Measurements from ENCODE around the gene CTNNA3.
"Not testable (repeated sequence)": the region's sequence is repeated elsewhere in the genome, so short reads cannot be mapped to it uniquely, and the experiment has no call there.

CTNNA3 gene

GRCh38 chr10:67599597-67599996, 96.4 kb downstream of the CTNNA3 start:
- DNase-seq = no peak

DNA sequence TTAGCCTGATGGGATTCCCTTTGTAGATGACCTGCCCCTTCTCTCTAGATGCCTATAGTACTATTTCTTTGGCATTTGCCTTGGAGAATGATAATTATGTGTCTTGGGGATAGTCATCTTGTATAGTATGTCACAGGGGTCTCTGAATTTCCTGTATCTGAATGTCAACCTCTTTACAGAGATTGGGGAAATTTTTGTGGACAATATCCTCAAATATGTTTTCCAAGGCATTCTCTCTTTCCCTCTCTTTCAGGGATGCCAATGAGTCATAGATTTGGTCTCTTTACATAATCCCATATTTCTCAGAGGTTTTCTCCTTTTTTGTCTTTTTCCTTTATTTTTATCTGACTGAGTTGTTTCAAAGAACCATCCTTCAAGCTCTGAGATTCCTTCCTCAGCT, 99.4 kb downstream of the CTNNA3 start:
- DNase-seq = no peak

- DNase-seq = no peak
These were observed 108.2 kb downstream of the CTNNA3 start for GRCh38 chr10:67587771-67588170.

- no peak for DNase-seq
These were observed 120.5 kb downstream of the CTNNA3 start for GRCh38 chr10:67575532-67575931.

GRCh38 chr10:67573484-67573883, 122.5 kb downstream of the CTNNA3 start:
- no peak for DNase-seq

DNA sequence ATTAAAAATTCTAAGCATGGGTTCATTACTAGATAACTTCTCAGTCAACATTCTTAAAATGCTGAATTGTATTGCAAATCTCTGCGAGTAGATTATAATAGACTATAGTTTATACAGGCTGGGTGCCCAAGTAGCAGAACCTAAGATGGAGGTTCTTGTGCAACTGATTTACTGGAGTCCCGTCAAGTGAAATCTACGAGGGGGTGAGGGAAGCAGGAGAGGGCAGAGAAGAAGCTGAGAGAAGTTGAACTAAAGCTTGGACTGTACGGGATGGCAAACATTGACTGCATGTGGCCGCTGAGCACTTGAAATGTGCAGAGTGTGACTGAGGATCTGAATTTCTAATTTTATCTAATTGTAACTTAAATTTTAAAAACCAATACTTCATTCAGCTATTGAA, 124.5 kb downstream of the CTNNA3 start:
- no peak for DNase-seq

- not testable (repeated sequence) for DNase-seq
These were observed 137.7 kb downstream of the CTNNA3 start for GRCh38 chr10:67558311-67558710.

GRCh38 chr10:67553254-67553653, 142.7 kb downstream of the CTNNA3 start:
- DNase-seq = no peak

DNA sequence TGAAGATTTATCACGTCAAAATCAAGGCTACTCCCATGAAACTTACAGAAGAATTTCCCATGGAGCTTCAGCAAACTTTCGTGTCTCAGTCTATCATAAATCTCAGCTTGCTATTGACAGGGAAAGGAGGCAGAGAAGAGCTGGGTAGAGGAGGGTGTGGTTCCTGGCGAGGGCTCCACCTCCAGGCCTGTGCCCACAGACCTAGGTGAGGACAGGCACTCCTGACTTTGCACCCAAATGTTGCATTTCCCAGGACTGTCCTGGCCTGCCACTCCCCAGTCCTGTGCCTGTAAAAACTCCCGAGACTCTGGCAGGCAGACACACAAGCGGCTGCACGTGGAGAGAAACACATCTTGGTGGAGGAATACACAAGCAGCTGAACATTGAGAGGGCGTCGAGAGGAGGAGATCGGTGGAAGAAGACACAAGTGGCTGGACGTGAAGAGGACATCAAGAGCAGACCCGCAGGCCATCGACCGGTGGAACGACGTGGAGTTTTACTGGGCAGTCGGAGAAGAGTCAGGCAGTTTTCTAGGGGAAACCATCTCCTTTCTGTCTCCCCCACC, 145.1 kb downstream of the CTNNA3 start:
- no peak for DNase-seq

GRCh38 chr10:67550046-67550445, 145.9 kb downstream of the CTNNA3 start:
- DNase-seq = no peak

- no peak for DNase-seq
These were observed 146.6 kb downstream of the CTNNA3 start for GRCh38 chr10:67549390-67549789.

- DNase-seq = no peak
These were observed 154.6 kb downstream of the CTNNA3 start for GRCh38 chr10:67541411-67541810.

GRCh38 chr10:67539312-67539711, 156.7 kb downstream of the CTNNA3 start:
- no peak for DNase-seq

DNA sequence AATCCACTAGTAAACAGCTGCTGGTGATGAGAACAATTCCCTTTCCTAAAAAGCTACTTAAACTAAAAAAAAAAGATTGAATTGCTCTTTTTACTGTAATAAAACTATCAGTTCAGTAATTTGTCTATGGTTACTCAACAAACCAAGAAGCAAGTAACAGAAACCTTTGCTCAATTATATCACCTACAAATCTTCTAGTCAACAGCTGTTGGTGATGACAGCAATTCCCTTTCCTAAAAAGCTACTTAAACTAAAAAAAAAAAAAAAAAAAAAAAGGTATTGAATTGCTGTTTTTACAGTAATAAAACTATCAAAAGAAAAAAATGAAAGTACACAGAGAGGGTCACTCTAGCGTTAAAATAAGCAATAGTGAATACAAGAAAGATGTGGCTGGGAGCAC, 158.1 kb downstream of the CTNNA3 start:
- DNase-seq = no peak

DNA sequence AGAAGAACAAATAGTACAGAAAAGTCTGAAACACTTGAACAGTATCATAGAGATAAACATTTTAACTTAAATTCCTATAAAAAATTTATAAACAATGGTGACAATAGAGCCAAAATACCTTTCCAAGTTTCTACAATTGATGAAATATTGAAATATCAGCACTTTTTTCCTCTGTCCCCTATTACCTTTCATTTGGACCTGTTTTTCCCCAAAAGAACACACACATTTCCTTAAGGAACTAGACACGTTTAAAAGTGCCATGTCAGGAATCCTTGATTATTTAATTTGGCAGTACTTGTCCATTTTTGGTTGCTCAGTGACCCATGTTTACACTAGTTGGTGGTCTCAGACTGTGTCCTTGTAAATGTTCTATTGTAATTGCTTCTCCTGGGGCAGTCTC, 162.6 kb downstream of the CTNNA3 start:
- DNase-seq = no peak

DNA sequence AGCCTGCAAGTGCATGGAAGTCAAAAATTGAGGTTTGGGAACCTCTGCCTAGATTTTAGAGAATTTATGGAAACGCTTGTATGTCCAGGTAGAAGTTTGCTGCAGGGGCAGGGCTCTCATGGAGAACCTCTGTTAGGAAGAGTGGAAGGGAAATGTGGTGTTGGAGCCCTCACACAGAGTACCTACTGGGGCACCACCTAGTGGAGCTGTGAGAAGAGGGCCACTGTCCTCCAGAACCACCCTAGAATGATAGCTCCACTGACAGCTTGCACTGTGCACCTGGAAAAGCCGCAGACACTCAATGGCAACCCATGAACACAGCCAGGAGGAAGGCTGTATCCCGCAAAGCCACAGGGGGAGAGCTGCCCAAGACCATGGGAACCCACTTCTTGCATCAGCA, 165.0 kb downstream of the CTNNA3 start:
- DNase-seq = not testable (repeated sequence)

DNA sequence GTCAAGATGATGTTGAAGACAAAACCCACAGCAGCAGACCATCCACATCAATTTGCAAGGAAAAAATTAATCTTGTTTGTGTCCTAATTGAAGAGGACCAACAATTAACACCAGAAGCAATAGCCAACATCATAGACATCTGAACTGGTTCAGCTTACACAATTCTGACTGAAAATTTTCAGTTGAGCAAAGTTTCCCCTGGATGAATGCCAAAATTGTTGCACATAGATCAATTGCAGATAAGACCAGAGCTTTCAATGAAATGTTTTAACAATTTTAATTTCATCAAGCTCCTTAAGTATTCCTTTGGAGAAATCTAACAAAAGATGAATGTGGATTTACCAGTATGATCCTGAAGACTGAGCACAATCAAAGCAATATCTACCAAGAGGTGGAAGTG, 168.6 kb downstream of the CTNNA3 start:
- peak; percentile 24 for DNase-seq

DNA sequence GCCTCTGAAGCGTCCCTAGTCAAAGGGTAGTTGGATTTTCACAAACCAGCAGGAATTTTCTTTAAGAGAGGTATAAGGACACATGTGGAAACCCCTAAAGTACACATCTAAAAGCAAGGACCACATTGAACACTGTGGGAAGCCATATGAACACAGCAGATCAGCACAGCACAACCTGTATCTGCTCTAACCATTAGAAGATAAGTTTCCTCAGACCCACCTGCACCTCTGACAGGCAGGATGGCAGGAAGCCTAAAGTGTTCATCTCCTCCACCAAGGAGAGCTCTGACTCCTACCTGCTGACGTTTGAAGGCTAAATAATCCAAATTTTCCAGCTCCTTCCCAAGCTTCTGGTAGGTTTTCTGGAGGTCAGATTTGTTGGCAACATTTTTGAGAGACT, 174.4 kb downstream of the CTNNA3 start:
- DNase-seq = no peak

- DNase-seq = peak; percentile 68
These were observed 175.0 kb downstream of the CTNNA3 start for GRCh38 chr10:67520924-67521520.

GRCh38 chr10:67519434-67519833, 176.6 kb downstream of the CTNNA3 start:
- DNase-seq = no peak

DNA sequence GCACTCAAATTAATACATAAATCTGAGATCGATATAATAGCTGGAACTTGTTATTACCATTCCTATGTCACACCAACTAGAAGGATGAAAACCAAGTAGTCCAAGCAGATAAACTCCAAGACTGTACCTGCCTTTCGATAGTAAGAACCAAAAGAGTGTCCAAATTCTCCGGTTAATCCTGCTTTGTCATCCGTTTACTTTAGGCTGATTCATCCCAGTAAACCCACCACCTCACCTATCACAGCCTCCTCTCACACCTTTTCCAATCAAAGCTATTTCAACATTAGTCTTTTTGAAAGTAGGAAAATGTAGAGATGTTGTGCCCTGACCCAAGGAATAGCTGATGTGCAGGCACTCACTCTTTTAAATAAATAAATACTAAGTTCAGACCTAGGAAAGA, 177.2 kb downstream of the CTNNA3 start:
- DNase-seq = no peak

GRCh38 chr10:67518043-67518442, 178.0 kb downstream of the CTNNA3 start:
- DNase-seq = no peak

- no peak for DNase-seq
These were observed 189.3 kb downstream of the CTNNA3 start for GRCh38 chr10:67506757-67507091.

GRCh38 chr10:67506083-67506756, 189.8 kb downstream of the CTNNA3 start:
- no peak for DNase-seq

All from hematopoietic multipotent progenitor cell treated with erythropoietin and hydrocortisone succinate and interleukin-3 and kit ligand, for 4 days (in vitro differentiated cells).